ENCODE results near the gene BMPR2.
"Not testable (repeated sequence)": the region's sequence is repeated elsewhere in the genome, so short reads cannot be mapped to it uniquely, and the experiment has no call there.

BMPR2 gene

GRCh38 chr2:202455114-202455513, 79.0 kb downstream of the BMPR2 start:
- no peak for DNase-seq

GRCh38 chr2:202460119-202460518, 84.0 kb downstream of the BMPR2 start:
- no peak for DNase-seq

- no peak for DNase-seq
Measured at GRCh38 chr2:202479090-202479489, 103.0 kb downstream of the BMPR2 start.

- no peak for DNase-seq
Measured at GRCh38 chr2:202479610-202480009, 103.5 kb downstream of the BMPR2 start.

- no peak for DNase-seq
Measured at GRCh38 chr2:202486351-202486750, 110.2 kb downstream of the BMPR2 start.

GRCh38 chr2:202488671-202489070, 112.5 kb downstream of the BMPR2 start:
- DNase-seq = no peak

GRCh38 chr2:202490479-202490878, 114.4 kb downstream of the BMPR2 start:
- DNase-seq = no peak

GRCh38 chr2:202491514-202491913, 115.4 kb downstream of the BMPR2 start:
- no peak for DNase-seq

GRCh38 chr2:202494300-202495229, 118.4 kb downstream of the BMPR2 start:
- peak; percentile 2 for DNase-seq

- DNase-seq = no peak
Measured at GRCh38 chr2:202495230-202495604, 119.1 kb downstream of the BMPR2 start.

GRCh38 chr2:202496835-202497472, 120.8 kb downstream of the BMPR2 start:
- not testable (repeated sequence) for DNase-seq

- DNase-seq = not testable (repeated sequence)
Measured at GRCh38 chr2:202497473-202497866, 121.3 kb downstream of the BMPR2 start.

- not testable (repeated sequence) for DNase-seq
Measured at GRCh38 chr2:202499841-202500240, 123.7 kb downstream of the BMPR2 start.

GRCh38 chr2:202503276-202503675, 127.1 kb downstream of the BMPR2 start:
- DNase-seq = not testable (repeated sequence)

- DNase-seq = no peak
Measured at GRCh38 chr2:202508686-202509085, 132.6 kb downstream of the BMPR2 start.

GRCh38 chr2:202510911-202511310, 134.8 kb downstream of the BMPR2 start:
- DNase-seq = no peak

GRCh38 chr2:202512176-202512575, 136.0 kb downstream of the BMPR2 start:
- DNase-seq = no peak

- no peak for DNase-seq
Measured at GRCh38 chr2:202514732-202515131, 138.6 kb downstream of the BMPR2 start.

GRCh38 chr2:202519453-202519852, 143.3 kb downstream of the BMPR2 start:
- DNase-seq = no peak

- DNase-seq = no peak
Measured at GRCh38 chr2:202521470-202521869, 145.3 kb downstream of the BMPR2 start.

- no peak for DNase-seq
Measured at GRCh38 chr2:202529389-202529788, 153.3 kb downstream of the BMPR2 start.

GRCh38 chr2:202530038-202530437, 153.9 kb downstream of the BMPR2 start:
- no peak for DNase-seq

GRCh38 chr2:202535290-202535689, 159.2 kb downstream of the BMPR2 start:
- not testable (repeated sequence) for DNase-seq

- DNase-seq = peak; percentile 85
Measured at GRCh38 chr2:202541137-202541536, 165.0 kb downstream of the BMPR2 start.

Measured in NCI-H1105 treated with DMSO at 0.1 percent for 48 hours (cell line).